GM23338 (cell line): Measurements from ENCODE around the gene RBM22. TPM values are rescaled to one million over a fixed set of nuclear protein-coding genes. Genes with fewer than 3 reads are reported as not detected.
A peak's percentile ranks its signal among the peaks of the same experiment; 100 is the strongest.

Experiments
- ATAC-seq: fragments of 200-7000 bp; cut with Tn5 transposase; 3 replicates; pipeline ENCODE4 v1.9.1; 2020
- DNase-seq: peaks from one replicate; pipeline ENCODE4 v3.0.0-alpha.2; 2015; ENCODE audit warnings: low spot score
- H2AFZ ChIP-seq: fragments of 200-600 bp; sonication (generic); 2 replicates; pipeline ENCODE4 v1.8.0; 2016; ENCODE audit warnings: antibody characterized with exemption, mild to moderate bottlenecking, moderate library complexity
- H3F3A ChIP-seq: fragments of 200-600 bp; sonication (generic); replicated peaks from 2 replicates; pipeline ENCODE4 v1.8.0; 2017; ENCODE audit warnings: antibody characterized with exemption, mixed run types, low read depth
- H3K27ac ChIP-seq: fragments of 200-600 bp; sonication (generic); 2 replicates; pipeline ENCODE4 v1.6.1; 2016; ENCODE audit warnings: low read depth
- H3K27me3 ChIP-seq: fragments of 200-600 bp; sonication (generic); 2 replicates; pipeline ENCODE4 v1.8.0; 2016; ENCODE audit warnings: mild to moderate bottlenecking, mixed run types, moderate library complexity; ENCODE audit not compliant: insufficient read depth
- H3K36me3 ChIP-seq: fragments of 200-600 bp; sonication (generic); 2 replicates; pipeline ENCODE4 v1.8.0; 2016; ENCODE audit warnings: mild to moderate bottlenecking; ENCODE audit not compliant: insufficient read depth
- H3K4me1 ChIP-seq: fragments of 200-600 bp; sonication (generic); 2 replicates; pipeline ENCODE4 v1.8.0; 2016; ENCODE audit warnings: mild to moderate bottlenecking, moderate library complexity; ENCODE audit not compliant: insufficient read depth
- H3K4me2 ChIP-seq: fragments of 200-600 bp; sonication (generic); 2 replicates; pipeline ENCODE4 v1.7.1; 2017; ENCODE audit warnings: mixed run types
- H3K4me3 ChIP-seq: fragments of 200-600 bp; sonication (generic); 2 replicates; pipeline ENCODE4 v1.6.1; 2016; ENCODE audit warnings: mixed run types
- H3K79me2 ChIP-seq: fragments of 200-600 bp; sonication (generic); replicated peaks from 2 replicates; pipeline ENCODE4 v1.8.0; 2017; ENCODE audit warnings: mild to moderate bottlenecking; ENCODE audit not compliant: insufficient read depth
- H3K9me2 ChIP-seq: fragments of 200-600 bp; sonication (generic); 2 replicates; pipeline ENCODE4 v1.8.0; 2017; ENCODE audit not compliant: insufficient read depth
- H4K20me1 ChIP-seq: fragments of 200-600 bp; sonication (generic); replicated peaks from 2 replicates; pipeline ENCODE4 v1.8.0; 2017; ENCODE audit warnings: mild to moderate bottlenecking; ENCODE audit not compliant: insufficient read depth
- H3K27ac Mint-ChIP-seq: 2 replicates; pipeline ENCODE4 v1.8.0; 2020; ENCODE audit warnings: inconsistent platforms, mild to moderate bottlenecking, moderate library complexity, mixed read lengths
- H3K27me3 Mint-ChIP-seq: 3 replicates; pipeline ENCODE4 v1.8.0; 2022; ENCODE audit warnings: low read depth, mild to moderate bottlenecking, moderate library complexity, mixed read lengths, inconsistent platforms; ENCODE audit not compliant: insufficient read depth, poor library complexity
- H3K36me3 Mint-ChIP-seq: 3 replicates; pipeline ENCODE4 v1.8.0; 2021; ENCODE audit warnings: low read depth, mild to moderate bottlenecking, inconsistent platforms, moderate library complexity, mixed read lengths
- H3K4me1 Mint-ChIP-seq: 3 replicates; pipeline ENCODE4 v1.8.0; 2020; ENCODE audit warnings: mild to moderate bottlenecking, inconsistent platforms, mixed read lengths
- H3K4me3 Mint-ChIP-seq: 3 replicates; pipeline ENCODE4 v1.8.0; 2021; ENCODE audit warnings: moderate library complexity, mild to moderate bottlenecking, inconsistent platforms, mixed read lengths
- H3K9me3 Mint-ChIP-seq: 3 replicates; pipeline ENCODE4 v1.8.0; 2020; ENCODE audit warnings: moderate library complexity, mild to moderate bottlenecking, inconsistent platforms, mixed read lengths
- CREB1 ChIP-seq: fragments of 250-450 bp; sonication (Bioruptor Pico); IDR thresholded peaks from 2 replicates; pipeline ENCODE4 v1.5.0; 2020; ENCODE audit warnings: low read depth, mild to moderate bottlenecking, moderate library complexity
- EZH2 ChIP-seq: fragments of 200-600 bp; sonication (generic); IDR thresholded peaks from one replicate; pipeline ENCODE4 v1.8.0; 2017; ENCODE audit warnings: antibody characterized with exemption, mild to moderate bottlenecking, low read depth; ENCODE audit not compliant: unreplicated experiment
- EZH2phosphoT487 ChIP-seq: fragments of 200-600 bp; sonication (generic); IDR thresholded peaks from one replicate; pipeline ENCODE4 v1.8.1; 2018; ENCODE audit warnings: antibody characterized with exemption; ENCODE audit not compliant: unreplicated experiment
- JUNB ChIP-seq: IDR thresholded peaks from one replicate; pipeline ENCODE4 v1.6.1; 2016; ENCODE audit warnings: antibody characterized with exemption; ENCODE audit not compliant: unreplicated experiment
- POLR2AphosphoS5 ChIP-seq: IDR thresholded peaks from 2 replicates; pipeline ENCODE4 v1.6.1; 2016; ENCODE audit warnings: antibody characterized with exemption, low read depth
- REST ChIP-seq: IDR thresholded peaks from one replicate; pipeline ENCODE4 v1.6.1; 2018; ENCODE audit warnings: antibody characterized with exemption; ENCODE audit not compliant: unreplicated experiment
- ZNF114 ChIP-seq: fragments of 250-450 bp; sonication (Bioruptor Pico); IDR thresholded peaks from 2 replicates; pipeline ENCODE4 v1.5.0; 2020; ENCODE audit warnings: mild to moderate bottlenecking, moderate library complexity
- ZNF462 ChIP-seq: fragments of 250-450 bp; sonication (Bioruptor Pico); IDR thresholded peaks from 2 replicates; pipeline ENCODE4 v1.5.0; 2020; ENCODE audit warnings: mild to moderate bottlenecking, moderate library complexity
- polyA plus RNA-seq: library from polyadenylated mRNA; unstranded; fragments of >200 nt; fragmentation: Nextera tagmentation; extraction: Ambion mirVana; gene quantifications from 2 replicates; pipeline ENCODE4 v1.2.1, GENCODE V29; 2016
- total RNA-seq: library from RNA; depleted of rRNA; stranded (reverse); fragments of >200 nt; shearing (Covaris generic); gene quantifications from 2 replicates; pipeline ENCODE4 v1.2.3, GENCODE V29; 2014
- TF ChIP-seq, protein P1 (sequence below), 2 experiments: fragments of 200-600 bp in 1 of 2; sonication (generic) in 1 of 2; conservative IDR thresholded peaks; 2 replicates each; pipeline versions ENCODE4 v1.5.1 to v1.6.1; 2016 to 2017; ENCODE audit warnings: antibody characterized with exemption in 2 of 2, low read depth in 2 of 2, mild to moderate bottlenecking in 2 of 2, moderate library complexity in 1 of 2
- TF ChIP-seq, protein P2 (sequence below): IDR thresholded peaks from 2 replicates; pipeline ENCODE4 v1.6.1; 2016; ENCODE audit warnings: antibody characterized with exemption

Gene RBM22
- total and polyA plus RNA-seq, 2 experiments from 2014 or later: 23.4 to 32.3 TPM

DNA sequence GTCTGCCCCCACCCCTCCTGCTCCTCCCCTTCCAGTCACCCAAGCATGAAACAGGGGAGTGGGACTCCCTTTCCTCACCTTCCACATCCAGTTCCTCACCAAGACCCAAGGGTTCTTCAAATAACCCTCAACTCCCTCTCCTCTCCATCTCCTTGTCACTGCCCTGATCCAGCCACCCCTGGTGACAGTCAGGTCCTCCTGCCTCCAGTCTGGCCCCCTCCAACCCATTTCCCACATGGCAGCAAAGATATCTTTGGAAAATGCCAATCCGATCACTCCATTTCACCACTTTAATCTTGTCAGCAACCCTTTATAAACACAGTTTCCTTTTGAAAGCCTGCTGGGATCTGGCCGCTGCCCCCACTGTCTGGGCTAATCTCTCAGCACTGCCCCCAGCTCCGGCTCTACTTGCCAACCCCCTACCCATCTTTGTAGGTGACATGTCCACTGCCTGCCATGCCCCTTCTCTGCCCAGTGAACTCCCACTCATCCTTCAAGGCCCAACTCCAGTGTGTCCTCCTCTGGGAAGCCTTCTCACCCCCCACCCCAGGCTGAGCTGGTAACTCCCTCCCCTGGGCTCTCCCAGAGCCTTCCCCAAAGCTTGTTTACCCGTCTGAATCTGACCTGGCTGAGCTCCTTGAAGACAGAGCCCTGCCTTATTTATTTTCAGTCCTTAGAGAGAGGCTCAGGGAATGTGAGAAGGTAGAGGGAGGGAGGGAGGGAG is 40.6 kb downstream of the RBM22 start:
- Mint-ChIP-seq H3K4me1 (peaks cover 29% of the 10 kb centered on the region), H3K36me3 (no peaks in the 10 kb centered on the region; the same call in 2 of the 3 replicates), H3K4me3 (no peak overlapping the region; the same call in 2 of the 3 replicates), H3K27ac (no peak overlapping the region), H3K9me3 (no peaks in the 10 kb centered on the region), H3K27me3 (peaks cover 25% of the 10 kb centered on the region)
- no peak overlapping the region for H3K4me3 ChIP-seq
- H3K36me3 ChIP-seq: no peaks in the 10 kb centered on the region
- peak; percentile 10 for ATAC-seq
- DNase-seq: no peak
- H3K4me1 ChIP-seq: no peaks in the 10 kb centered on the region; the same call in 1 of the 2 replicates
- TF ChIP-seq EZH2phosphoT487: no peak
- no peak for TF ChIP-seq ZNF114
- TF ChIP-seq JUNB: no peak
- TF ChIP-seq POLR2AphosphoS5: no peak
- TF ChIP-seq CREB1 (CRISPR knock-in tag): no peak
- TF ChIP-seq, protein P1, sequence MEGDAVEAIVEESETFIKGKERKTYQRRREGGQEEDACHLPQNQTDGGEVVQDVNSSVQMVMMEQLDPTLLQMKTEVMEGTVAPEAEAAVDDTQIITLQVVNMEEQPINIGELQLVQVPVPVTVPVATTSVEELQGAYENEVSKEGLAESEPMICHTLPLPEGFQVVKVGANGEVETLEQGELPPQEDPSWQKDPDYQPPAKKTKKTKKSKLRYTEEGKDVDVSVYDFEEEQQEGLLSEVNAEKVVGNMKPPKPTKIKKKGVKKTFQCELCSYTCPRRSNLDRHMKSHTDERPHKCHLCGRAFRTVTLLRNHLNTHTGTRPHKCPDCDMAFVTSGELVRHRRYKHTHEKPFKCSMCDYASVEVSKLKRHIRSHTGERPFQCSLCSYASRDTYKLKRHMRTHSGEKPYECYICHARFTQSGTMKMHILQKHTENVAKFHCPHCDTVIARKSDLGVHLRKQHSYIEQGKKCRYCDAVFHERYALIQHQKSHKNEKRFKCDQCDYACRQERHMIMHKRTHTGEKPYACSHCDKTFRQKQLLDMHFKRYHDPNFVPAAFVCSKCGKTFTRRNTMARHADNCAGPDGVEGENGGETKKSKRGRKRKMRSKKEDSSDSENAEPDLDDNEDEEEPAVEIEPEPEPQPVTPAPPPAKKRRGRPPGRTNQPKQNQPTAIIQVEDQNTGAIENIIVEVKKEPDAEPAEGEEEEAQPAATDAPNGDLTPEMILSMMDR (conservative IDR thresholded peaks at IDR 0.05; ENCODE audit: low read depth in 2 of 2): no peak
- TF ChIP-seq ZNF462: no peak
- TF ChIP-seq, protein P2, sequence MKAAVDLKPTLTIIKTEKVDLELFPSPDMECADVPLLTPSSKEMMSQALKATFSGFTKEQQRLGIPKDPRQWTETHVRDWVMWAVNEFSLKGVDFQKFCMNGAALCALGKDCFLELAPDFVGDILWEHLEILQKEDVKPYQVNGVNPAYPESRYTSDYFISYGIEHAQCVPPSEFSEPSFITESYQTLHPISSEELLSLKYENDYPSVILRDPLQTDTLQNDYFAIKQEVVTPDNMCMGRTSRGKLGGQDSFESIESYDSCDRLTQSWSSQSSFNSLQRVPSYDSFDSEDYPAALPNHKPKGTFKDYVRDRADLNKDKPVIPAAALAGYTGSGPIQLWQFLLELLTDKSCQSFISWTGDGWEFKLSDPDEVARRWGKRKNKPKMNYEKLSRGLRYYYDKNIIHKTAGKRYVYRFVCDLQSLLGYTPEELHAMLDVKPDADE: no peak
- TF ChIP-seq REST: no peak
- TF ChIP-seq EZH2: no peak
- H3F3A ChIP-seq: 0 out of 2 replicates have a peak, but pooled peaks cover 5% of the 10 kb centered on the region
- no peaks in the 10 kb centered on the region for H4K20me1 ChIP-seq
- peak overlapping the region; percentile 84 for H2AFZ ChIP-seq
- no peaks in the 10 kb centered on the region for H3K79me2 ChIP-seq
- H3K4me2 ChIP-seq: no peak overlapping the region
- no peak overlapping the region for H3K27ac ChIP-seq
- no peaks in the 10 kb centered on the region for H3K9me2 ChIP-seq
- H3K27me3 ChIP-seq: peaks cover 3% of the 10 kb centered on the region; the same call in 1 of the 2 replicates
